GM19239 (cell line): ENCODE data around the gene TRIM63.

Experiments
- DNase-seq: peaks from one replicate; pipeline ENCODE4 v3.0.0; 2011; ENCODE audit warnings: low spot score; ENCODE audit not compliant: insufficient read length
- FAIRE-seq: peaks from 2 replicates; lab custom pipeline; 2011; peaks lifted over from hg19 to GRCh38; lab: Jason Lieb, UNC

The TRIM63 gene

DNA sequence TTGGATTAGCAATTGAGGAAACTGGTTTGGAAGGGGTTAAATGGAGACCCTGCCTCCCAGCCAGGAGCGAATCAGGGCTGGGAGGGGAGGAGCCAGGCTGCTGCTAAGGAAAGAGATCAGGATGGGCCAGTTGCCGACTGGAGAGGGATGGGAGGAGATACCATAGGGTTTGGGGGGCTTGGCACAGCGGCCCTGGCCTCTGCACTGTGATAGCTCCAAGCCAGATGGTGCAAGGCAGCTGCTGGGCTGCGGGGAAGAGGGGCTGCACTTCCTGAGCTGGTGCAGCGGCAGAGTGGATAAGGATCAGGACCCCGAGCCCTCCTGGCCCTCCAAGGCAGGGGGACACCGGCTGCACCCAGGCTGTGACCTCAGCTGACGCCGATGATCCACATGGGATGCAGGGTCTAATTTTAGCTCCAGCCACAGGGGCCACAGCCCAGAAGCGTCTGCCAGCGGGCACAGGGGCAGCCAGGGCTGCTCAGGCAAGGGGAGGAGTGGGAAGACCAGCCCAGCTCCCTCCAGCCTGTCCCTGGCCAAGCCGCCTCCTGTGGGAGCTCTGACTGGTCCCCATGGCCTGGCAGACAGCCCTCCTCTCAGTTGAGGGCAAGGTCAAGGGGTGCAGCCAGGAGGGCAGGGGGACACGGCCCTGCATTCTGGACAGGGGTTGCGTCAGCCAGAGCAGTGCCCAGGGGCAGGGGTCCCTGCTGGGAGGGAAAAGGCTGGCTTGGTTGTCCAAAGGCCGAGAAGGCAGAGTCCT lies 45.6 kb downstream of the TRIM63 start, which contains the start of gene EXTL1:
Gene EXTL1, plus strand, starts transcription at position 129 of the 757 bp plus-strand sequence. CDS start 872 bp downstream, outside the sequence.
- DNase-seq (no peak), FAIRE-seq (no peak)

DNA sequence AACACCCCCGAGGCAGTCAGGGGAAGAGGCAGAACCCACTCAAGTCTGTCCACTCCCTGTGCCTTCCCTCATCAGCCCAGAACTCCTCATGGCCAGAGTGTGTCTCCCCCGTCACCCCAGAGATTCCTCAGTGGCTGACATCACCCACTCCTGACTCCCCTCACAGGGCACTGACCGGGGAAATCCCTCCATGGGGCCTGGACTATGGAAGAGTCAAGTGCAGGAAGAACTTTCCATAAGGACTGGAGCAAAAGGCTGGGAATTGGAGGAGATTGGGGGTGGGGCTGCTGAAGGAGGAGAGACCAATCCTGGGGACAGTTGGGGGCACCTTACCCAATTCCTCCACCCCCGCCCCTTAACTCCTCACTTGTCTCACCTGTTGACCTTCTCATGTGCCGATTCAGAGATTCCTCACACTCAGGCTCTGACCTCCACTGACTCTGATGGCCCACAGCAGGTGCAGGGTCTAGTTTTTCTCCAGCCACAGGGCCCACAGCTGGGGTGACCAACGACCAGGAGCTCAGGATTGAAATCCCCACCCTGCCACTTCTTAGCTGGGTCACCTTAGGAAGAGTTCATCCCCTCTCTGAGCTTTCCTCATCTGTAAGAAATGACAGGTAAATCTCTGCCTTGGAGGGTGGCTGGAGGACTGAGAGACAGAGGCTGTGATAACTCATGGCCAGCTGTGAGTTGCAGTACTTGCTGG lies 46.3 kb downstream of the TRIM63 start:
- FAIRE-seq (no peak), DNase-seq (no peak)

DNA sequence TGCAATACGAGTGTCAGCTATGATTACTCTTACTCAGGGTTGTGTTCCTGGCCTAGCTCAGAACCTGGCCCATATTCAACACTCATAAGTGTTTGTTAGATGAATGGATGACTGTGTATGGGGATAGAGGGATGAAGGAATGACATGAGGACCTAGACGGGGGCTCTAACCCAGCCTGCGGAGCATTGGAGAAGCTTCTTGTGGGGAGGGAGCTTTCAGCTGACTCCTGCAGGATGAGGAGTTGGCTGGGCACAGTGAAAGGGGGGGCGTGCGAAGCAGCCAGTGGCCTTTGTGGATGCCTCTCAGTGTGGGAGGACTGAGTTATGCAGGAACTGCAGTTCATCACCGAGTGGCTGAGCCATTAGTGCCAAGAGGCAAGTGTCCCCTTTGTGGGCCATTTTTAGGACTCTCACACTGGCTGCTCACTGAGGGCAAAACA lies 47.1 kb downstream of the TRIM63 start:
- DNase-seq (no peak), FAIRE-seq (no peak)

GRCh38 chr1:26019641-26020315 lies 47.7 kb downstream of the TRIM63 start:
- DNase-seq = no peak
- no peak for FAIRE-seq

- FAIRE-seq (no peak), DNase-seq (no peak)
These were observed 49.8 kb downstream of the TRIM63 start for GRCh38 chr1:26017606-26018005.

- no peak for DNase-seq
- no peak for FAIRE-seq
These were observed 50.4 kb downstream of the TRIM63 start for GRCh38 chr1:26016953-26017545.

DNA sequence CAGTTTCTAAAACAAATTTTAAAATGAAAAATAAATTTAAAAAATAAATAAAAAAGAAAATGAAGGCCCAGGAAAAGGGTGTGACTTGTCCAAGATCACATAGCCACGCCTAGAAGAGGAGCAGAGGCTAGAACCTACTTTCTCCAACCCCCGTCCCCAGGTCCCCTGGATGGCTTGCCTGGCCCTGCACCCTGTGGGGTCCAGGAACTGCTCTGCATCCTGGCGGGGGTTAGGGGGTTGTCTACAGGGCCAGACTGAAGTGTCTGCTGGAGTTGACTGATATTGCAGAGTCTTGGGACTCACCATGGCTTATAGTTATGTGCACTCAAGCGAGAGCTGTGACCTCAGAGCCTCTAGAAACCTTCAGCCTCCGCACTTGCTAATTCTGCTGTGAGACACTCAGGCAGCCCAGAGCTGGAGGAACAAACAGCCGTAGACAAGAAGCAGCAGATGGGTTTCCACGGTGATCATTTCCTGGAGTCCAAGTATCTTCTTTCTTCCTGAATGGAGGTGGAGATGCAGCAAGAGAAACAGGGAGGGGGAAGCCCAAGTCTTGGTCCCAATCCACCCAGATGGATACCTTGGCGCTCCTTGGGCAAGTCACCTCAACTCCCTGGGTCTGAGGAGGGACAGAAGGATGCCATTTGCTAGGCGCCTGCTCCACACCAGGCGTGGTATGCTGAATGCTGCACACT lies 51.0 kb downstream of the TRIM63 start:
- FAIRE-seq (no peak), DNase-seq (no peak)

DNA sequence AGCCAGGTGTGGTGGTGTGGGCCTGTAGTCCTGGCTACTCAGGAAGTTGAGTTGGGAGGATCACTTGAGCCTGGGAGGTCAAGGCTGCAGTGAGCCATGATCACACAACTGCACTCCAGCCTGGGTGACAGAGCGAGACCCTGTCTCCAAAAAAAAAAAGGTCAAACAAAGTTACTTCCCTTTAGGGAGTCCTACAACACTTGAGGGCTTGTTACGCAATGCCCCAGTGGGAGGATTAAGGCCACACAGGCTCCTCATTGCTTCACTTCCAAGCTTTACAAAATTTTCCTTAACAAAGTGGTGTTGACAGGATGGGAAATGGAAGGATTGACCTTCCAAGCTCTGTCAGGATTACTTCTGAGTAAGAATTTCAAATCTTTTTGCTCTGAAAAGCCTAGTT lies 52.1 kb downstream of the TRIM63 start:
- FAIRE-seq = no peak
- DNase-seq = no peak

- FAIRE-seq (no peak), DNase-seq (no peak)
These were observed 53.3 kb downstream of the TRIM63 start for GRCh38 chr1:26014179-26014578.

DNA sequence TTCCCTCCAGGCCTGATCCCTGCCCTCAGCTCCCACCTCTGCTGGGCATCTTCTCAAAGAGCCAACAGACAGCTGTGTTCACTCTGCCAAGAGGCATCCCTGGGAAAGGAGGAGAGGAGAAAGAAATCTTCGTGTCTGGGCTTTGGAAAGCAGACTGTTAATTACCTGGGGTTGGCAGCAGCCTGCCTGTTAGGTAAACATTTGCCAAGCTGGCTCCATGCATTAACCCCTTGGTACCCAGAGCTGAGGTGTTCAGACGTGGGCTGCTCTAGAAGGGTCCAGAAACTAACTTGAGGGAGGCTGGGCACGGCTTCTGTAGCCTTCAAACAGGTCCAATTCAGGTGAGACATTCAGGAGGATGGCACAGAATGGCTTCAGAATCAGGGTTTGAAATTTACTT lies 54.6 kb downstream of the TRIM63 start:
- FAIRE-seq (no peak), DNase-seq (no peak)

DNA sequence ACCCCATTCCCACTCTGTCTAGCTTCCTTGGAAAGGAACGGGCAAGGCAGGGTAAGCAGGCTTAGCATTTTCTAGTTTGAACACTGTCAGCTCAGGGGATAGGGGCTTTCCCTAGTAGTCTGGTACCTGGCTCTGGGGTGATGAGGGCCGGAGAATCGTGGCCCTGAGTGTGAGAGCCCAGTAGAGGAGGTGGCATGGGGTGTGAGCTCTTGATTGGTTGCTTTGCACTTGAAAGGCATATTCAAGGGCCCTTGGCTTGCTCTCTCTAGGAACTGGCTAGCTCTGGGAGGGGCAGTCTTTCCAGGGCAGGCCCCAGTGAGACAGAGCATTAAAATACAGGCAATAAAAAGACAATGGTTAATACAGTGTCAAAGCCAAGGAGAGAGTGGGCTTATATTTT lies 56.6 kb downstream of the TRIM63 start:
- FAIRE-seq = no peak
- no peak for DNase-seq

DNA sequence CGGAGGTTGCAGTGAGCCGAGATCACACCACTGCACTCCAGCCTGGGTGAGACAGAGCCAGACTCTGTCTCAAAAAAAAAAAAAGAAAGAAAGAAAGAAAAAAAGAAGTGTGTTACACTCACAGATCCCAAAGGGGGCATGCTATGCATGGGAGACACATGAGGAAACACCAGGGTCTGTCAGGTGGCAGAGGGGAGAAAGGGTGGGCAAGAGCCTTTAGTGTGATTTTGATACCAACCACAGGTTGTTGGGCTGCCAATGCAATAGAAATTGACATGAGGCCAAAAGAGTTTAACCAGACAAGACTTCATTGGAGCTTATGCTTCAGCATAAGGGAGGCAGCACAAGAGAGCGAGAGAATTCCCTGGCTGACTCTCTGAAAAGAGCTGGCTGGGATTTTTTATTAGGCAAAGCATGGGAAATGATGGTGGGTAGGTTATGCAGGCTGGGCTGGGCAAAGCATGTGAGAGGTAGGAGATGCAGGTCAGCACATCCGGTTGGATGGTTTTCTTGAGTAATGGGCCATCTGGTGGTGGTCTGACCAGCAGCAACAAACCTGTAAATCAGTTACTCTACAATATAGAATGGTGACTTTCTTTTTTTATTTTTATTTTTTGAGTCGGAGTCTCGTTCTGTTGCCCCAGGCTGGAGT lies 57.5 kb downstream of the TRIM63 start:
- FAIRE-seq = no peak
- DNase-seq = no peak

- FAIRE-seq = no peak
- DNase-seq = no peak
These were observed 60.7 kb downstream of the TRIM63 start for GRCh38 chr1:26006710-26007109.

DNA sequence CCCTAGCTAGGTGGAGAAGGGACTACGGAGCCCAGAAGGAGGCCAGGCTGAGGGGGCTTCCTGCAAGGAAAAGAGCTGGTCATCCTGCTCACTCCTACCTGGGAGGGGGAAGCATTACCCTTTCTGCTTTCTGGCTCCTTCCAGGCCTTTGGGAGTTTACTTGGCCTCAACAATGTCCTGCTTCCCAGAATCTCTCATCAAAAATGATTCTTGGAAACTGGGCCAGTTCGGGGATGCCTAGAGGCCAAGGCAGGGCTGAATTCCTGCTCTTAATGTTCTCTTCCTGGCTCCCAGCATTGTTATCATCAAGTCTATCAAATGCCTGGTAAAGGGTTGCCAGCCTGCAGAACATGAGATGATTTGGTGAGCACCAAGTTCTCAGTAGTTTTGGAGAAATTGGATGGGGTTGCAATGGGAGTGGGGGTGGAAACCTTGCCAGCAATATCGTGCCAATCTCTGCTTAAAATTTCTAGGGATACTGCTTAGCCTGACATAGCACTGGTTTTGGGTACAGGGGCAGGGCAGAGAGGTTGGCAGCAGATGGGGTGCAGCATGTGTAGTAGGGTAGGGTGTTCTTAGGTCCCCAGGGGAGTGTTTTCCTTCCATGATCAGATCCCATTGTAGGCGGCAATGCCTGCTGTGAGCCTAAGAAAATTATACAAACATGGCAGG lies 61.9 kb downstream of the TRIM63 start:
- FAIRE-seq (no peak), DNase-seq (no peak)

DNA sequence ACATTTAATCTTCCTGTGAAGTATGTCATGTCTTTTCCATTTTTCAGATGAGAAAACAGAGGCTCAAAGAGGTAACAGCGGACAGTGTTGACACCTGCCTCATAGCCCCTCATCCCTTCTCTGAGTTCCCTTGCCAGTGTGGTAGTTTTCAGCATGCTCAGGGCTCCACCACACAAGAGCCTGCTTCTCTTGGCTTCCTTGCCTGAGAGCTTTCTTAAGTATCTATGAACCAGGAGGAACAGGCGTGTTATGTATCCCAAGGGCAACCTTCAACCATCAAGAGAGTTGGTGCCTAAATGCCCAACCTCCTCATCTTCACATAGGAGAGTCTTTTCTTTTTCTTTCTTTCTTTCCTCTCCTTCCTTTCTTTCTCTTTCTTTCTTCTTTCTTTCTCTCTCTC lies 63.7 kb downstream of the TRIM63 start:
- DNase-seq (no peak), FAIRE-seq (no peak)

GRCh38 chr1:26003262-26003661 lies 64.2 kb downstream of the TRIM63 start:
- DNase-seq = no peak
- FAIRE-seq = no peak
